Measurements from ENCODE around the gene PUSL1. TPM values are rescaled to one million over a fixed set of nuclear protein-coding genes. Genes with fewer than 3 reads are reported as not detected.

Gene PUSL1
- total RNA-seq, 1 experiment from 2014 or later = 22.7 TPM

- intact Hi-C loops (cut with micrococcal nuclease; ENCODE audit: unreplicated experiment) = no loop called here
- peak overlapping the region; percentile 43 for H3K4me3 Mint-ChIP-seq (ENCODE audit: low read depth, unreplicated experiment)
- no peaks in the 10 kb centered on the region for H3K27me3 Mint-ChIP-seq (ENCODE audit: unreplicated experiment)
- no TSS peak for BruUV-seq (replicated peaks)
- H3K27ac Mint-ChIP-seq (ENCODE audit: unreplicated experiment) = peak overlapping the region; percentile 39
- H3K36me3 Mint-ChIP-seq (ENCODE audit: insufficient read depth, unreplicated experiment) = peaks cover 22% of the 10 kb centered on the region
- H3K4me1 Mint-ChIP-seq (ENCODE audit: low read depth, unreplicated experiment) = no peaks in the 10 kb centered on the region
- TF ChIP-seq CTCF (IDR thresholded peaks at IDR 0.05; ENCODE audit: unreplicated experiment) = no peak
- no peak for DNase-seq
- CTCF ChIA-PET = no interaction called here
- no peaks in the 10 kb centered on the region for H3K9me3 Mint-ChIP-seq (ENCODE audit: low read depth, unreplicated experiment)
Observed at GRCh38 chr1:1354271-1355247, 46.2 kb downstream of the PUSL1 start.

- peaks cover 2% of the 10 kb centered on the region for H3K4me1 Mint-ChIP-seq (ENCODE audit: low read depth, unreplicated experiment)
- intact Hi-C loops (cut with micrococcal nuclease; ENCODE audit: unreplicated experiment) = no loop called here
- H3K36me3 Mint-ChIP-seq (ENCODE audit: insufficient read depth, unreplicated experiment) = peaks cover 23% of the 10 kb centered on the region
- CTCF ChIA-PET = no interaction called here
- H3K27ac Mint-ChIP-seq (ENCODE audit: unreplicated experiment) = no peak overlapping the region
- no peak overlapping the region for H3K4me3 Mint-ChIP-seq (ENCODE audit: low read depth, unreplicated experiment)
- TF ChIP-seq CTCF (IDR thresholded peaks at IDR 0.05; ENCODE audit: unreplicated experiment) = no peak
- DNase-seq = no peak
- no TSS peak for BruUV-seq (replicated peaks)
- no peaks in the 10 kb centered on the region for H3K9me3 Mint-ChIP-seq (ENCODE audit: low read depth, unreplicated experiment)
- H3K27me3 Mint-ChIP-seq (ENCODE audit: unreplicated experiment) = peaks cover 3% of the 10 kb centered on the region
Observed at GRCh38 chr1:1355416-1355815, 47.0 kb downstream of the PUSL1 start.

GRCh38 chr1:1356166-1356795 lies 47.9 kb downstream of the PUSL1 start:
- no TSS peak for BruUV-seq (replicated peaks)
- TF ChIP-seq CTCF (IDR thresholded peaks at IDR 0.05; ENCODE audit: unreplicated experiment) = no peak
- Mint-ChIP-seq H3K27ac (ENCODE audit: unreplicated experiment) (no peak overlapping the region), H3K4me3 (ENCODE audit: low read depth, unreplicated experiment) (no peak overlapping the region), H3K27me3 (ENCODE audit: unreplicated experiment) (peaks cover 12% of the 10 kb centered on the region), H3K4me1 (ENCODE audit: low read depth, unreplicated experiment) (peaks cover 10% of the 10 kb centered on the region), H3K36me3 (ENCODE audit: insufficient read depth, unreplicated experiment) (peaks cover 28% of the 10 kb centered on the region), H3K9me3 (ENCODE audit: low read depth, unreplicated experiment) (peaks cover 4% of the 10 kb centered on the region)
- CTCF ChIA-PET = no interaction called here
- DNase-seq = no peak
- intact Hi-C loops (cut with micrococcal nuclease; ENCODE audit: unreplicated experiment) = no loop called here

- peaks cover 23% of the 10 kb centered on the region for H3K36me3 Mint-ChIP-seq (ENCODE audit: insufficient read depth, unreplicated experiment)
- intact Hi-C loops (cut with micrococcal nuclease; ENCODE audit: unreplicated experiment) = no loop called here
- H3K4me3 Mint-ChIP-seq (ENCODE audit: low read depth, unreplicated experiment) = no peak overlapping the region
- CTCF ChIA-PET = no interaction called here
- peaks cover 14% of the 10 kb centered on the region for H3K27me3 Mint-ChIP-seq (ENCODE audit: unreplicated experiment)
- no TSS peak for BruUV-seq (replicated peaks)
- peaks cover 4% of the 10 kb centered on the region for H3K9me3 Mint-ChIP-seq (ENCODE audit: low read depth, unreplicated experiment)
- no peak for DNase-seq
- peaks cover 10% of the 10 kb centered on the region for H3K4me1 Mint-ChIP-seq (ENCODE audit: low read depth, unreplicated experiment)
- no peak for TF ChIP-seq CTCF (IDR thresholded peaks at IDR 0.05; ENCODE audit: unreplicated experiment)
- H3K27ac Mint-ChIP-seq (ENCODE audit: unreplicated experiment) = no peak overlapping the region
Observed at GRCh38 chr1:1356796-1357401, 48.5 kb downstream of the PUSL1 start.

All from Calu3 (cell line).